Measurements from ENCODE around the gene CD244.
"Not testable (repeated sequence)": the region's sequence is repeated elsewhere in the genome, so short reads cannot be mapped to it uniquely, and the experiment has no call there.

The CD244 gene

GRCh38 chr1:160875591-160875990 lies 12.9 kb upstream of the CD244 start:
- H3K4me3 ChIP-seq (ENCODE audit: low read length); H3K4me1 ChIP-seq (ENCODE audit: control insufficient read depth, insufficient read depth, low read length); H3K27me3 ChIP-seq (ENCODE audit: control insufficient read depth, insufficient read depth, low read length); H3K9me3 ChIP-seq (replicated peaks; ENCODE audit: low read length); H3K9ac ChIP-seq (ENCODE audit: low read depth, low read length); H3K36me3 ChIP-seq (ENCODE audit: insufficient read depth, low read length); H3K4me2 ChIP-seq (ENCODE audit: low read length): not testable (repeated sequence)

- H3K4me2 ChIP-seq (ENCODE audit: low read length): no peak overlapping the region
- no peak overlapping the region for H3K9ac ChIP-seq (ENCODE audit: low read depth, low read length)
Measured at GRCh38 chr1:160874935-160875334, 12.2 kb upstream of the CD244 start.

GRCh38 chr1:160868141-160868540 lies 5.5 kb upstream of the CD244 start:
- H3K9me3 ChIP-seq (replicated peaks; ENCODE audit: low read length): no peaks in the 10 kb centered on the region
- H3K36me3 ChIP-seq (ENCODE audit: insufficient read depth, low read length): no peaks in the 10 kb centered on the region
- H3K9ac ChIP-seq (ENCODE audit: low read depth, low read length): no peak overlapping the region
- no peak overlapping the region for H3K4me3 ChIP-seq (ENCODE audit: low read length)
- no peaks in the 10 kb centered on the region for H3K27me3 ChIP-seq (ENCODE audit: control insufficient read depth, insufficient read depth, low read length)
- H3K4me1 ChIP-seq (ENCODE audit: control insufficient read depth, insufficient read depth, low read length): no peaks in the 10 kb centered on the region
- H3K4me2 ChIP-seq (ENCODE audit: low read length): no peak overlapping the region

More at GRCh38 chr1:160874935-160875334, 12.2 kb upstream of the CD244 start:
- H3K4me3 ChIP-seq (ENCODE audit: low read length): no peak overlapping the region
- H3K4me1 ChIP-seq (ENCODE audit: control insufficient read depth, insufficient read depth, low read length): no peaks in the 10 kb centered on the region
- no peaks in the 10 kb centered on the region for H3K36me3 ChIP-seq (ENCODE audit: insufficient read depth, low read length)
- no peaks in the 10 kb centered on the region for H3K27me3 ChIP-seq (ENCODE audit: control insufficient read depth, insufficient read depth, low read length)
- H3K9me3 ChIP-seq (replicated peaks; ENCODE audit: low read length): no peaks in the 10 kb centered on the region

GRCh38 chr1:160867651-160868050 lies 5.0 kb upstream of the CD244 start:
- H3K9ac ChIP-seq (ENCODE audit: low read depth, low read length); H3K27me3 ChIP-seq (ENCODE audit: control insufficient read depth, insufficient read depth, low read length); H3K4me1 ChIP-seq (ENCODE audit: control insufficient read depth, insufficient read depth, low read length); H3K4me2 ChIP-seq (ENCODE audit: low read length); H3K4me3 ChIP-seq (ENCODE audit: low read length); H3K9me3 ChIP-seq (replicated peaks; ENCODE audit: low read length); H3K36me3 ChIP-seq (ENCODE audit: insufficient read depth, low read length): not testable (repeated sequence)

GRCh38 chr1:160866695-160867260 lies 4.1 kb upstream of the CD244 start:
- Histone ChIP-seq H3K4me3 (ENCODE audit: low read length) (no peak overlapping the region), H3K9ac (ENCODE audit: low read depth, low read length) (no peak overlapping the region), H3K27me3 (ENCODE audit: control insufficient read depth, insufficient read depth, low read length) (no peaks in the 10 kb centered on the region), H3K9me3 (replicated peaks; ENCODE audit: low read length) (no peaks in the 10 kb centered on the region), H3K36me3 (ENCODE audit: insufficient read depth, low read length) (no peaks in the 10 kb centered on the region), H3K4me2 (ENCODE audit: low read length) (no peak overlapping the region), H3K4me1 (ENCODE audit: control insufficient read depth, insufficient read depth, low read length) (no peaks in the 10 kb centered on the region)

GRCh38 chr1:160866001-160866694 lies 3.5 kb upstream of the CD244 start:
- Histone ChIP-seq H3K4me1 (ENCODE audit: control insufficient read depth, insufficient read depth, low read length) (no peaks in the 10 kb centered on the region), H3K9me3 (replicated peaks; ENCODE audit: low read length) (no peaks in the 10 kb centered on the region), H3K36me3 (ENCODE audit: insufficient read depth, low read length) (no peaks in the 10 kb centered on the region), H3K4me2 (ENCODE audit: low read length) (no peak overlapping the region), H3K9ac (ENCODE audit: low read depth, low read length) (no peak overlapping the region), H3K27me3 (ENCODE audit: control insufficient read depth, insufficient read depth, low read length) (no peaks in the 10 kb centered on the region), H3K4me3 (ENCODE audit: low read length) (no peak overlapping the region)

GRCh38 chr1:160865337-160865736 lies 2.6 kb upstream of the CD244 start:
- Histone ChIP-seq H3K4me1 (ENCODE audit: control insufficient read depth, insufficient read depth, low read length) (no peaks in the 10 kb centered on the region), H3K36me3 (ENCODE audit: insufficient read depth, low read length) (no peaks in the 10 kb centered on the region), H3K27me3 (ENCODE audit: control insufficient read depth, insufficient read depth, low read length) (no peaks in the 10 kb centered on the region), H3K9ac (ENCODE audit: low read depth, low read length) (no peak overlapping the region), H3K4me2 (ENCODE audit: low read length) (no peak overlapping the region), H3K9me3 (replicated peaks; ENCODE audit: low read length) (no peaks in the 10 kb centered on the region), H3K4me3 (ENCODE audit: low read length) (no peak overlapping the region)

GRCh38 chr1:160864173-160864572 lies 1.5 kb upstream of the CD244 start:
- Histone ChIP-seq H3K4me3 (ENCODE audit: low read length) (no peak overlapping the region), H3K9ac (ENCODE audit: low read depth, low read length) (no peak overlapping the region), H3K4me2 (ENCODE audit: low read length) (no peak overlapping the region), H3K27me3 (ENCODE audit: control insufficient read depth, insufficient read depth, low read length) (no peaks in the 10 kb centered on the region), H3K9me3 (replicated peaks; ENCODE audit: low read length) (no peaks in the 10 kb centered on the region), H3K4me1 (ENCODE audit: control insufficient read depth, insufficient read depth, low read length) (no peaks in the 10 kb centered on the region), H3K36me3 (ENCODE audit: insufficient read depth, low read length) (no peaks in the 10 kb centered on the region)

- Histone ChIP-seq H3K4me2 (ENCODE audit: low read length) (no peak overlapping the region), H3K4me3 (ENCODE audit: low read length) (no peak overlapping the region), H3K27me3 (ENCODE audit: control insufficient read depth, insufficient read depth, low read length) (no peaks in the 10 kb centered on the region), H3K36me3 (ENCODE audit: insufficient read depth, low read length) (no peaks in the 10 kb centered on the region), H3K9ac (ENCODE audit: low read depth, low read length) (no peak overlapping the region), H3K9me3 (replicated peaks; ENCODE audit: low read length) (no peaks in the 10 kb centered on the region), H3K4me1 (ENCODE audit: control insufficient read depth, insufficient read depth, low read length) (no peaks in the 10 kb centered on the region)
Measured at GRCh38 chr1:160863774-160864131, 1.1 kb upstream of the CD244 start.

GRCh38 chr1:160863061-160863773 lies 530 bp upstream of the CD244 start:
- Histone ChIP-seq H3K4me3 (ENCODE audit: low read length) (no peak overlapping the region), H3K4me1 (ENCODE audit: control insufficient read depth, insufficient read depth, low read length) (no peaks in the 10 kb centered on the region)

GRCh38 chr1:160860840-160861505 lies 1.7 kb downstream of the CD244 start:
- H3K4me2 ChIP-seq (ENCODE audit: low read length): no peak overlapping the region
- no peaks in the 10 kb centered on the region for H3K27me3 ChIP-seq (ENCODE audit: control insufficient read depth, insufficient read depth, low read length)
- H3K4me1 ChIP-seq (ENCODE audit: control insufficient read depth, insufficient read depth, low read length): no peaks in the 10 kb centered on the region
- H3K9ac ChIP-seq (ENCODE audit: low read depth, low read length): no peak overlapping the region
- no peaks in the 10 kb centered on the region for H3K36me3 ChIP-seq (ENCODE audit: insufficient read depth, low read length)
- no peak overlapping the region for H3K4me3 ChIP-seq (ENCODE audit: low read length)
- no peaks in the 10 kb centered on the region for H3K9me3 ChIP-seq (replicated peaks; ENCODE audit: low read length)

More at GRCh38 chr1:160863061-160863773, 530 bp upstream of the CD244 start:
- Histone ChIP-seq H3K36me3 (ENCODE audit: insufficient read depth, low read length) (no peaks in the 10 kb centered on the region), H3K4me2 (ENCODE audit: low read length) (no peak overlapping the region), H3K9ac (ENCODE audit: low read depth, low read length) (no peak overlapping the region), H3K27me3 (ENCODE audit: control insufficient read depth, insufficient read depth, low read length) (no peaks in the 10 kb centered on the region), H3K9me3 (replicated peaks; ENCODE audit: low read length) (no peaks in the 10 kb centered on the region)

Data from skeletal muscle satellite cell (primary cell).